Skeletal muscle satellite cell (primary cell): ENCODE data around the gene P3H3.

Experiments used
- H3K27me3 ChIP-seq: 2 replicates; pipeline ENCODE4 v1.7.0; 2013; ENCODE audit warnings: low read length; ENCODE audit not compliant: control insufficient read depth, insufficient read depth
- H3K36me3 ChIP-seq: 2 replicates; pipeline ENCODE4 v1.7.0; 2013; ENCODE audit warnings: mild to moderate bottlenecking, control low read depth, low read length; ENCODE audit not compliant: insufficient read depth
- H3K4me1 ChIP-seq: 2 replicates; pipeline ENCODE4 v1.7.0; 2013; ENCODE audit warnings: low read length; ENCODE audit not compliant: control insufficient read depth, insufficient read depth
- H3K4me2 ChIP-seq: 2 replicates; pipeline ENCODE4 v1.7.0; 2013; ENCODE audit warnings: mild to moderate bottlenecking, low read length
- H3K4me3 ChIP-seq: 2 replicates; pipeline ENCODE4 v1.7.0; 2013; ENCODE audit warnings: low read length
- H3K9ac ChIP-seq: 2 replicates; pipeline ENCODE4 v1.7.0; 2013; ENCODE audit warnings: mild to moderate bottlenecking, low read depth, low read length, moderate library complexity
- H3K9me3 ChIP-seq: replicated peaks from 2 replicates; pipeline ENCODE4 v1.7.0; 2013; ENCODE audit warnings: mild to moderate bottlenecking, control low read depth, low read length

P3H3 gene

GRCh38 chr12:6830286-6830890, 2.2 kb downstream of the P3H3 start:
- Histone ChIP-seq H3K4me1 (peaks cover 18% of the 10 kb centered on the region), H3K27me3 (no peaks in the 10 kb centered on the region), H3K4me3 (no peak overlapping the region), H3K9ac (peak overlapping the region; percentile 86), H3K36me3 (peaks cover 36% of the 10 kb centered on the region), H3K9me3 (no peaks in the 10 kb centered on the region), H3K4me2 (peak overlapping the region; percentile 91)

GRCh38 chr12:6830999-6831398, 2.8 kb downstream of the P3H3 start:
- Histone ChIP-seq H3K9ac (no peak overlapping the region), H3K4me1 (peaks cover 17% of the 10 kb centered on the region), H3K27me3 (no peaks in the 10 kb centered on the region)

GRCh38 chr12:6831450-6831995, 3.3 kb downstream of the P3H3 start:
- H3K27me3 ChIP-seq: no peaks in the 10 kb centered on the region
- H3K36me3 ChIP-seq: peaks cover 43% of the 10 kb centered on the region
- no peak overlapping the region for H3K4me2 ChIP-seq
- no peaks in the 10 kb centered on the region for H3K9me3 ChIP-seq
- no peak overlapping the region for H3K9ac ChIP-seq
- H3K4me1 ChIP-seq: peaks cover 17% of the 10 kb centered on the region
- H3K4me3 ChIP-seq: no peak overlapping the region

More at GRCh38 chr12:6830999-6831398, 2.8 kb downstream of the P3H3 start:
- Histone ChIP-seq H3K36me3 (peaks cover 38% of the 10 kb centered on the region), H3K9me3 (no peaks in the 10 kb centered on the region), H3K4me3 (no peak overlapping the region), H3K4me2 (no peak overlapping the region)

- H3K27me3 ChIP-seq: no peaks in the 10 kb centered on the region
- H3K4me3 ChIP-seq: no peak overlapping the region
- peaks cover 14% of the 10 kb centered on the region for H3K4me1 ChIP-seq
- H3K9ac ChIP-seq: no peak overlapping the region
- H3K9me3 ChIP-seq: no peaks in the 10 kb centered on the region
- H3K36me3 ChIP-seq: peaks cover 49% of the 10 kb centered on the region
- H3K4me2 ChIP-seq: no peak overlapping the region
Observed at GRCh38 chr12:6832125-6832524, 3.9 kb downstream of the P3H3 start.

- H3K4me2 ChIP-seq: no peak overlapping the region
- peaks cover 61% of the 10 kb centered on the region for H3K36me3 ChIP-seq
- peaks cover 9% of the 10 kb centered on the region for H3K4me1 ChIP-seq
- no peak overlapping the region for H3K4me3 ChIP-seq
- no peaks in the 10 kb centered on the region for H3K9me3 ChIP-seq
- no peaks in the 10 kb centered on the region for H3K27me3 ChIP-seq
- H3K9ac ChIP-seq: no peak overlapping the region
Observed at GRCh38 chr12:6833189-6833890, 5.1 kb downstream of the P3H3 start.

GRCh38 chr12:6834254-6834653, 6.0 kb downstream of the P3H3 start:
- peaks cover 9% of the 10 kb centered on the region for H3K4me1 ChIP-seq
- H3K36me3 ChIP-seq: peaks cover 70% of the 10 kb centered on the region
- no peak overlapping the region for H3K4me2 ChIP-seq
- no peaks in the 10 kb centered on the region for H3K9me3 ChIP-seq
- H3K27me3 ChIP-seq: no peaks in the 10 kb centered on the region
- H3K9ac ChIP-seq: no peak overlapping the region
- H3K4me3 ChIP-seq: no peak overlapping the region

- Histone ChIP-seq H3K27me3 (no peaks in the 10 kb centered on the region), H3K9ac (no peak overlapping the region), H3K4me2 (no peak overlapping the region), H3K9me3 (no peaks in the 10 kb centered on the region), H3K4me1 (peaks cover 4% of the 10 kb centered on the region), H3K4me3 (no peak overlapping the region), H3K36me3 (peaks cover 75% of the 10 kb centered on the region)
Observed at GRCh38 chr12:6834873-6835272, 6.7 kb downstream of the P3H3 start.

GRCh38 chr12:6836851-6837250, 8.6 kb downstream of the P3H3 start:
- H3K4me1 ChIP-seq: no peaks in the 10 kb centered on the region
- H3K36me3 ChIP-seq: peaks cover 70% of the 10 kb centered on the region
- H3K4me2 ChIP-seq: no peak overlapping the region
- no peaks in the 10 kb centered on the region for H3K27me3 ChIP-seq
- H3K9ac ChIP-seq: no peak overlapping the region
- H3K4me3 ChIP-seq: no peak overlapping the region
- H3K9me3 ChIP-seq: no peaks in the 10 kb centered on the region

- H3K36me3 ChIP-seq: peaks cover 64% of the 10 kb centered on the region
Observed at GRCh38 chr12:6837370-6838060, 9.3 kb downstream of the P3H3 start.

GRCh38 chr12:6838854-6839253, 10.6 kb downstream of the P3H3 start:
- Histone ChIP-seq H3K4me2 (no peak overlapping the region), H3K4me1 (no peaks in the 10 kb centered on the region), H3K9me3 (no peaks in the 10 kb centered on the region), H3K4me3 (no peak overlapping the region), H3K9ac (no peak overlapping the region), H3K27me3 (no peaks in the 10 kb centered on the region), H3K36me3 (peaks cover 56% of the 10 kb centered on the region)

More at GRCh38 chr12:6837370-6838060, 9.3 kb downstream of the P3H3 start:
- Histone ChIP-seq H3K4me1 (no peaks in the 10 kb centered on the region), H3K4me3 (no peak overlapping the region), H3K9me3 (no peaks in the 10 kb centered on the region), H3K27me3 (no peaks in the 10 kb centered on the region), H3K4me2 (no peak overlapping the region), H3K9ac (no peak overlapping the region)

- no peaks in the 10 kb centered on the region for H3K9me3 ChIP-seq
- H3K4me1 ChIP-seq: no peaks in the 10 kb centered on the region
- no peaks in the 10 kb centered on the region for H3K27me3 ChIP-seq
- no peak overlapping the region for H3K4me3 ChIP-seq
- no peak overlapping the region for H3K4me2 ChIP-seq
- peaks cover 51% of the 10 kb centered on the region for H3K36me3 ChIP-seq
- no peak overlapping the region for H3K9ac ChIP-seq
Observed at GRCh38 chr12:6839482-6840201, 11.4 kb downstream of the P3H3 start.
